Ascending aorta (tissue), 2 donors: ENCODE measurements around the gene SNX24. TPM values are rescaled to one million over a fixed set of nuclear protein-coding genes. Genes with fewer than 3 reads are reported as not detected.
"Not testable (repeated sequence)": the region's sequence is repeated elsewhere in the genome, so short reads cannot be mapped to it uniquely, and the experiment has no call there.

Experiments
- DNase-seq, 2 donors: peaks; one replicate each; pipeline ENCODE4 v3.0.0-alpha.2; 2019; ENCODE audit warnings: low spot score in 2 of 2
- H3K27ac ChIP-seq, 2 donors: fragments of 200-600 bp; sonication (generic); one replicate each; pipeline ENCODE4 v1.5.1; 2016 to 2017; ENCODE audit warnings: mild to moderate bottlenecking in 1 of 2
- H3K27me3 ChIP-seq: fragments of 200-600 bp; sonication (generic); one replicate; pipeline ENCODE4 v1.5.1; 2017
- H3K36me3 ChIP-seq, 2 donors: fragments of 200-600 bp; sonication (generic); one replicate each; pipeline ENCODE4 v1.5.1; 2016
- H3K4me1 ChIP-seq, 2 donors: fragments of 200-600 bp; sonication (generic); one replicate each; pipeline ENCODE4 v1.5.1; 2016 to 2017; ENCODE audit warnings: mild to moderate bottlenecking in 1 of 2
- H3K4me3 ChIP-seq, 2 donors: fragments of 200-600 bp; sonication (generic); one replicate each; pipeline ENCODE4 v1.5.1; 2016 to 2017; ENCODE audit warnings: mild to moderate bottlenecking in 1 of 2
- H3K9me3 ChIP-seq, 2 donors: fragments of 200-600 bp; sonication (generic); one replicate each; pipeline ENCODE4 v1.5.1; 2016
- CTCF ChIP-seq, 3 experiments: fragments of 200-600 bp in 2 of 3; fragments of 450-650 bp in 1 of 3; sonication (generic) in 2 of 3; IDR thresholded peaks; one replicate each; pipeline ENCODE4 v1.5.1; 2016 to 2019; ENCODE audit warnings: antibody characterized with exemption in 3 of 3, mild to moderate bottlenecking in 1 of 3, moderate library complexity in 1 of 3
- intact Hi-C: fragments of 100-400 bp; cut with DNase I; formaldehyde crosslinking; loops from one replicate; pipeline ENCODE4 v1.15.1; 2023
- total RNA-seq: library from RNA; depleted of rRNA; stranded (reverse); fragments of >200 nt; gene quantifications from one replicate; pipeline ENCODE4 v1.1.0, GENCODE V29; 2016

SNX24 gene
- total RNA-seq, 1 donor from 2014 or later, result 21.1 TPM

GRCh38 chr5:122963305-122963704 is 117.9 kb downstream of the SNX24 start:
- no peaks in the 10 kb centered on the region for H3K4me1 ChIP-seq
- H3K27ac ChIP-seq, result no peak overlapping the region
- intact Hi-C loops, result no loop called here
- TF ChIP-seq CTCF (IDR thresholded peaks at IDR 0.05), result no peak
- no peaks in the 10 kb centered on the region for H3K36me3 ChIP-seq
- no peaks in the 10 kb centered on the region for H3K27me3 ChIP-seq
- DNase-seq, result no peak
- no peaks in the 10 kb centered on the region for H3K9me3 ChIP-seq
- H3K4me3 ChIP-seq, result no peak overlapping the region

- no peak for TF ChIP-seq CTCF (IDR thresholded peaks at IDR 0.05)
- no peaks in the 10 kb centered on the region for H3K27me3 ChIP-seq
- no peak overlapping the region for H3K4me3 ChIP-seq
- no peaks in the 10 kb centered on the region for H3K4me1 ChIP-seq
- no peak for DNase-seq
- no peak overlapping the region for H3K27ac ChIP-seq
- no peaks in the 10 kb centered on the region for H3K36me3 ChIP-seq
- intact Hi-C loops, result no loop called here
- H3K9me3 ChIP-seq, result no peaks in the 10 kb centered on the region
Measured at GRCh38 chr5:122965111-122965510, 119.7 kb downstream of the SNX24 start.

GRCh38 chr5:122967085-122967484 is 121.7 kb downstream of the SNX24 start:
- intact Hi-C loops, result no loop called here
- no peaks in the 10 kb centered on the region for H3K9me3 ChIP-seq
- H3K27ac ChIP-seq, result no peak overlapping the region
- H3K4me1 ChIP-seq, result no peaks in the 10 kb centered on the region
- no peak overlapping the region for H3K4me3 ChIP-seq
- H3K36me3 ChIP-seq, result no peaks in the 10 kb centered on the region
- no peak for DNase-seq
- no peak for TF ChIP-seq CTCF (IDR thresholded peaks at IDR 0.05)
- H3K27me3 ChIP-seq, result no peaks in the 10 kb centered on the region

- H3K9me3 ChIP-seq, result no peaks in the 10 kb centered on the region
- H3K4me3 ChIP-seq, result no peak overlapping the region
- no peaks in the 10 kb centered on the region for H3K27me3 ChIP-seq
- TF ChIP-seq CTCF (IDR thresholded peaks at IDR 0.05), result no peak
- H3K4me1 ChIP-seq, result no peaks in the 10 kb centered on the region
- DNase-seq, result no peak
- no peak overlapping the region for H3K27ac ChIP-seq
- H3K36me3 ChIP-seq, result no peaks in the 10 kb centered on the region
- intact Hi-C loops, result no loop called here
Measured at GRCh38 chr5:122967625-122968024, 122.2 kb downstream of the SNX24 start.

GRCh38 chr5:122968056-122968455 is 122.6 kb downstream of the SNX24 start:
- H3K27ac ChIP-seq, H3K9me3 ChIP-seq, H3K27me3 ChIP-seq, intact Hi-C loops, H3K36me3 ChIP-seq, H3K4me3 ChIP-seq, H3K4me1 ChIP-seq, DNase-seq: not testable (repeated sequence)

GRCh38 chr5:122971333-122971732 is 125.9 kb downstream of the SNX24 start:
- Histone ChIP-seq H3K4me1 (no peaks in the 10 kb centered on the region), H3K4me3 (no peak overlapping the region), H3K27ac (no peak overlapping the region), H3K9me3 (no peaks in the 10 kb centered on the region), H3K36me3 (no peaks in the 10 kb centered on the region), H3K27me3 (no peaks in the 10 kb centered on the region)
- DNase-seq, result no peak
- intact Hi-C loops, result no loop called here
- TF ChIP-seq CTCF (IDR thresholded peaks at IDR 0.05), result no peak
